ENCODE measurements around the gene EFCAB8. TPM values are rescaled to one million over a fixed set of nuclear protein-coding genes. Genes with fewer than 3 reads are reported as not detected.
A peak's percentile ranks its signal among the peaks of the same experiment; 100 is the strongest.

EFCAB8 gene
- total RNA-seq, 1 experiment from 2014 or later, result 1.8 TPM

GRCh38 chr20:32917191-32917950 is 58.6 kb downstream of the EFCAB8 start:
- Mint-ChIP-seq H3K9me3 (ENCODE audit: unreplicated experiment) (no peaks in the 10 kb centered on the region), H3K4me1 (ENCODE audit: low read depth, unreplicated experiment) (no peaks in the 10 kb centered on the region), H3K4me3 (ENCODE audit: unreplicated experiment) (no peak overlapping the region), H3K27ac (ENCODE audit: unreplicated experiment) (no peak overlapping the region), H3K36me3 (ENCODE audit: insufficient read depth, unreplicated experiment) (no peaks in the 10 kb centered on the region), H3K27me3 (ENCODE audit: insufficient read depth, unreplicated experiment) (peaks cover 12% of the 10 kb centered on the region)
- peak in 1 of 2 experiments; percentile 48 for DNase-seq
- Histone ChIP-seq H3K4me1 (no peaks in the 10 kb centered on the region), H3K9me3 (peaks cover 17% of the 10 kb centered on the region), H3K36me3 (ENCODE audit: control insufficient read depth, insufficient read depth, low read length) (no peaks in the 10 kb centered on the region), H3K4me3 (ENCODE audit: low read depth, low read length) (no peak overlapping the region), H3K27me3 (replicated peaks; ENCODE audit: control insufficient read depth, insufficient read depth, low read length) (no peaks in the 10 kb centered on the region)
- CTCF ChIA-PET, result interaction anchor here (1.7 kb wide), 1 partner anchor 28 kb away, joined by 4 read pairs; no protein-coding TSS in a partner anchor
- BruUV-seq (replicated peaks), result no TSS peak
- POLR2A ChIA-PET, result no interaction called here
- no peak for TF ChIP-seq CTCF (IDR thresholded peaks at IDR 0.05; ENCODE audit: insufficient read depth in 1 of 2, low read depth in 1 of 2, low read length in 1 of 2, severe bottlenecking in 1 of 2, unreplicated experiment in 1 of 2)
- intact Hi-C loops (cut with micrococcal nuclease; ENCODE audit: unreplicated experiment), result no loop called here

- no TSS peak for BruUV-seq (replicated peaks)
- Mint-ChIP-seq H3K4me3 (ENCODE audit: unreplicated experiment) (no peak overlapping the region), H3K9me3 (ENCODE audit: unreplicated experiment) (no peaks in the 10 kb centered on the region), H3K36me3 (ENCODE audit: insufficient read depth, unreplicated experiment) (no peaks in the 10 kb centered on the region), H3K27me3 (ENCODE audit: insufficient read depth, unreplicated experiment) (peaks cover 13% of the 10 kb centered on the region), H3K4me1 (ENCODE audit: low read depth, unreplicated experiment) (no peaks in the 10 kb centered on the region), H3K27ac (ENCODE audit: unreplicated experiment) (no peak overlapping the region)
- ChIA-PET POLR2A (no interaction called here), CTCF (interaction anchor here (1.7 kb wide), 1 partner anchor 27 kb away, joined by 4 read pairs; no protein-coding TSS in a partner anchor)
- Histone ChIP-seq H3K4me1 (no peaks in the 10 kb centered on the region), H3K27me3 (replicated peaks; ENCODE audit: control insufficient read depth, insufficient read depth, low read length) (no peaks in the 10 kb centered on the region), H3K4me3 (ENCODE audit: low read depth, low read length) (no peak overlapping the region), H3K9me3 (peaks cover 17% of the 10 kb centered on the region), H3K36me3 (ENCODE audit: control insufficient read depth, insufficient read depth, low read length) (no peaks in the 10 kb centered on the region)
- DNase-seq, result peak in 1 of 2 experiments; percentile 46
- TF ChIP-seq CTCF (IDR thresholded peaks at IDR 0.05; ENCODE audit: insufficient read depth in 1 of 2, low read depth in 1 of 2, low read length in 1 of 2, severe bottlenecking in 1 of 2, unreplicated experiment in 1 of 2), result no peak
- intact Hi-C loops (cut with micrococcal nuclease; ENCODE audit: unreplicated experiment), result no loop called here
Observed at GRCh38 chr20:32918296-32918695, 59.6 kb downstream of the EFCAB8 start.

GRCh38 chr20:32918751-32919150 is 60.0 kb downstream of the EFCAB8 start:
- Mint-ChIP-seq H3K4me1 (ENCODE audit: low read depth, unreplicated experiment) (no peaks in the 10 kb centered on the region), H3K36me3 (ENCODE audit: insufficient read depth, unreplicated experiment) (no peaks in the 10 kb centered on the region), H3K4me3 (ENCODE audit: unreplicated experiment) (no peak overlapping the region), H3K9me3 (ENCODE audit: unreplicated experiment) (no peaks in the 10 kb centered on the region), H3K27ac (ENCODE audit: unreplicated experiment) (no peak overlapping the region), H3K27me3 (ENCODE audit: insufficient read depth, unreplicated experiment) (peaks cover 13% of the 10 kb centered on the region)
- peaks cover 17% of the 10 kb centered on the region for H3K9me3 ChIP-seq
- CTCF ChIA-PET, result no interaction called here
- BruUV-seq (replicated peaks), result no TSS peak
- no peaks in the 10 kb centered on the region for H3K4me1 ChIP-seq
- no peak for TF ChIP-seq CTCF (IDR thresholded peaks at IDR 0.05; ENCODE audit: insufficient read depth in 1 of 2, low read depth in 1 of 2, low read length in 1 of 2, severe bottlenecking in 1 of 2, unreplicated experiment in 1 of 2)
- intact Hi-C loops (cut with micrococcal nuclease; ENCODE audit: unreplicated experiment), result no loop called here
- POLR2A ChIA-PET, result no interaction called here
- no peak overlapping the region for H3K4me3 ChIP-seq (ENCODE audit: low read depth, low read length)
- no peaks in the 10 kb centered on the region for H3K36me3 ChIP-seq (ENCODE audit: control insufficient read depth, insufficient read depth, low read length)
- H3K27me3 ChIP-seq (replicated peaks; ENCODE audit: control insufficient read depth, insufficient read depth, low read length), result no peaks in the 10 kb centered on the region
- DNase-seq, result peak in 1 of 2 experiments; percentile 22

Measured in Caco-2 (cell line).